PFSK-1 (cell line): Measurements from ENCODE around the gene NRAS.

Experiments used
- REST ChIP-seq, 2 experiments: IDR thresholded peaks; 2 replicates each; pipeline versions ENCODE4 v1.6.1 to v1.8.0; 2011 to 2012; ENCODE audit warnings: low read depth in 2 of 2, low read length in 2 of 2, control low read depth in 1 of 2, inconsistent platforms in 1 of 2, mild to moderate bottlenecking in 1 of 2, moderate library complexity in 1 of 2; ENCODE audit not compliant: insufficient read depth in 1 of 2
- SIN3A ChIP-seq: IDR thresholded peaks from 2 replicates; pipeline ENCODE4 v1.6.1; 2012; ENCODE audit warnings: mild to moderate bottlenecking, low read length, moderate library complexity, borderline replicate concordance; ENCODE audit not compliant: insufficient read depth

GRCh38 chr1:114741963-114742746 is 25.6 kb upstream of the NRAS start:
- TF ChIP-seq REST (IDR thresholded peaks at IDR 0.05; ENCODE audit: insufficient read depth in 1 of 2, low read depth in 2 of 2, low read length in 2 of 2) (no peak), SIN3A (no peak)
